Neural cell (in vitro differentiated cells): ENCODE measurements around the gene TOP2B. TPM values are rescaled to one million over a fixed set of nuclear protein-coding genes. Genes with fewer than 3 reads are reported as not detected.
A peak's percentile ranks its signal among the peaks of the same experiment; 100 is the strongest.

Experiments used
- H2AFZ ChIP-seq: fragments of 200-600, 300-800 bp; sonication (generic), shearing (Covaris generic); 2 replicates; pipeline ENCODE4 v1.6.0; 2014; ENCODE audit warnings: low read depth, mild to moderate bottlenecking, antibody characterized with exemption, low read length, moderate library complexity
- H3F3A ChIP-seq: fragments of 200-600 bp; shearing (Covaris generic); 2 replicates; pipeline ENCODE4 v1.6.1; 2016; ENCODE audit warnings: mild to moderate bottlenecking, moderate library complexity, mixed read lengths, antibody characterized with exemption, low read length; ENCODE audit not compliant: insufficient read depth, poor library complexity, severe bottlenecking
- H3K27ac ChIP-seq: fragments of 200-600, 300-800 bp; sonication (generic), shearing (Covaris generic); 2 replicates; pipeline ENCODE4 v1.5.1; 2014; ENCODE audit warnings: mild to moderate bottlenecking, low read length, moderate library complexity
- H3K27me3 ChIP-seq: fragments of 300-800, 200-600 bp; sonication (generic), shearing (Covaris generic); 2 replicates; pipeline ENCODE4 v1.6.0; 2014; ENCODE audit warnings: mild to moderate bottlenecking, low read depth, low read length, moderate library complexity; ENCODE audit not compliant: insufficient read depth
- H3K36me3 ChIP-seq: fragments of 300-800, 200-600 bp; sonication (generic), shearing (Covaris generic); 2 replicates; pipeline ENCODE4 v1.5.1; 2014; ENCODE audit warnings: mild to moderate bottlenecking, antibody characterized with exemption, low read length, moderate library complexity; ENCODE audit not compliant: insufficient read depth
- H3K4me2 ChIP-seq: fragments of 300-800, 200-600 bp; sonication (generic), shearing (Covaris generic); 2 replicates; pipeline ENCODE4 v1.6.0; 2014; ENCODE audit warnings: mild to moderate bottlenecking, low read length
- H3K4me3 ChIP-seq: fragments of 300-800, 200-600 bp; sonication (generic), shearing (Covaris generic); 2 replicates; pipeline ENCODE4 v1.5.1; 2014; ENCODE audit warnings: mild to moderate bottlenecking, low read length, moderate library complexity
- H3K79me2 ChIP-seq: fragments of 200-600 bp; shearing (Covaris generic); replicated peaks from 2 replicates; pipeline ENCODE4 v1.6.0; 2014; ENCODE audit warnings: mild to moderate bottlenecking, low read length, moderate library complexity; ENCODE audit not compliant: insufficient read depth
- H3K9ac ChIP-seq: fragments of 300-800, 200-600 bp; sonication (generic), shearing (Covaris generic); 2 replicates; pipeline ENCODE4 v1.6.1; 2016; ENCODE audit warnings: mild to moderate bottlenecking, low read length, mixed read lengths
- H3K9me2 ChIP-seq: fragments of 200-600 bp; shearing (Covaris generic); 2 replicates; pipeline ENCODE4 v1.6.1; 2016; ENCODE audit warnings: mild to moderate bottlenecking, low read length, mixed read lengths; ENCODE audit not compliant: insufficient read depth
- H3K9me3 ChIP-seq: fragments of 200-600, 300-800 bp; sonication (generic), shearing (Covaris generic); 2 replicates; pipeline ENCODE4 v1.6.1; 2016; ENCODE audit warnings: mild to moderate bottlenecking, mixed run types, low read length, moderate library complexity, mixed read lengths
- H4K20me1 ChIP-seq: fragments of 200-600 bp; shearing (Covaris generic); 2 replicates; pipeline ENCODE4 v1.6.1; 2016; ENCODE audit warnings: mild to moderate bottlenecking, mixed run types; ENCODE audit not compliant: insufficient read depth
- CTCF ChIP-seq: fragments of 450-650 bp; IDR thresholded peaks from 2 replicates; pipeline ENCODE4 v1.5.1; 2014; ENCODE audit warnings: antibody characterized with exemption, mild to moderate bottlenecking, moderate library complexity; ENCODE audit not compliant: poor library complexity, severe bottlenecking
- EP300 ChIP-seq: fragments of 450-650 bp; conservative IDR thresholded peaks from 2 replicates; pipeline ENCODE4 v1.6.1; 2014; ENCODE audit warnings: antibody characterized with exemption, mild to moderate bottlenecking, moderate library complexity; ENCODE audit not compliant: poor library complexity, severe bottlenecking
- EZH2 ChIP-seq: fragments of 200-600, 300-800 bp; shearing (Covaris generic), sonication (generic); IDR thresholded peaks from 2 replicates; pipeline ENCODE4 v1.6.1; 2014; ENCODE audit warnings: antibody characterized with exemption, low read length, borderline replicate concordance, mild to moderate bottlenecking; ENCODE audit not compliant: insufficient read depth, poor library complexity, severe bottlenecking
- MXI1 ChIP-seq: fragments of 450-650 bp; conservative IDR thresholded peaks from 2 replicates; pipeline ENCODE4 v1.6.1; 2014; ENCODE audit warnings: antibody characterized with exemption, mild to moderate bottlenecking; ENCODE audit not compliant: poor library complexity, severe bottlenecking
- POLR2AphosphoS5 ChIP-seq: IDR thresholded peaks from 2 replicates; pipeline ENCODE4 v1.6.1; 2012
- RAD21 ChIP-seq: fragments of 450-650 bp; conservative IDR thresholded peaks from 2 replicates; pipeline ENCODE4 v1.6.1; 2014; ENCODE audit warnings: antibody characterized with exemption, mild to moderate bottlenecking, moderate library complexity
- REST ChIP-seq: IDR thresholded peaks from 2 replicates; pipeline ENCODE4 v1.6.1; 2012; ENCODE audit warnings: borderline replicate concordance
- SMC3 ChIP-seq: fragments of 450-650 bp; conservative IDR thresholded peaks from 2 replicates; pipeline ENCODE4 v1.6.1; 2014; ENCODE audit warnings: antibody characterized with exemption, mild to moderate bottlenecking, moderate library complexity; ENCODE audit not compliant: poor library complexity
- TAF1 ChIP-seq: IDR thresholded peaks from 2 replicates; pipeline ENCODE4 v1.6.1; 2012; ENCODE audit warnings: low read depth
- polyA plus RNA-seq: library from polyadenylated mRNA; depleted of rRNA; stranded (reverse); fragments of >200 nt; gene quantifications from 2 replicates; pipeline ENCODE4 v1.2.3, GENCODE V29; 2014
- small RNA-seq, 3 experiments: library from RNA; depleted of rRNA; stranded (forward); fragments of <200 nt; gene quantifications; one replicate each; pipeline ENCODE3, GENCODE V24; 2012

The TOP2B gene
- polyA plus RNA-seq, 1 donor from 2014 or later = 440 TPM

GRCh38 chr3:25552251-25552650 is 112.5 kb downstream of the TOP2B start:
- Histone ChIP-seq H3K36me3 (no peaks in the 10 kb centered on the region), H3K79me2 (no peaks in the 10 kb centered on the region), H2AFZ (no peak overlapping the region), H3K27ac (no peak overlapping the region), H3K27me3 (no peaks in the 10 kb centered on the region), H3K4me3 (no peak overlapping the region), H3F3A (no peaks in the 10 kb centered on the region), H3K9ac (no peak overlapping the region), H3K9me3 (no peaks in the 10 kb centered on the region), H4K20me1 (no peaks in the 10 kb centered on the region), H3K4me2 (no peak overlapping the region), H3K9me2 (no peaks in the 10 kb centered on the region)
- TF ChIP-seq TAF1 = no peak
- TF ChIP-seq MXI1 = no peak
- TF ChIP-seq EP300 = no peak

GRCh38 chr3:25548836-25549235 is 115.9 kb downstream of the TOP2B start:
- Histone ChIP-seq H3K27me3 (no peaks in the 10 kb centered on the region), H3K4me3 (no peak overlapping the region), H3K9me3 (no peaks in the 10 kb centered on the region), H4K20me1 (no peaks in the 10 kb centered on the region), H3F3A (no peaks in the 10 kb centered on the region), H3K4me2 (no peak overlapping the region), H3K9ac (no peak overlapping the region), H3K79me2 (no peaks in the 10 kb centered on the region), H3K9me2 (no peaks in the 10 kb centered on the region), H3K27ac (no peak overlapping the region), H2AFZ (no peak overlapping the region), H3K36me3 (no peaks in the 10 kb centered on the region)
- TF ChIP-seq EZH2 (no peak), MXI1 (no peak)

- Histone ChIP-seq H2AFZ (no peak overlapping the region), H3K9me3 (peaks cover 5% of the 10 kb centered on the region), H3K27ac (no peak overlapping the region), H4K20me1 (no peaks in the 10 kb centered on the region), H3K4me3 (no peak overlapping the region), H3K27me3 (no peaks in the 10 kb centered on the region), H3F3A (no peaks in the 10 kb centered on the region), H3K9ac (no peak overlapping the region), H3K36me3 (no peaks in the 10 kb centered on the region), H3K4me2 (no peak overlapping the region), H3K9me2 (no peaks in the 10 kb centered on the region), H3K79me2 (no peaks in the 10 kb centered on the region)
- no peak for TF ChIP-seq EZH2
- TF ChIP-seq MXI1 = no peak
- TF ChIP-seq REST = no peak
- TF ChIP-seq TAF1 = no peak
- peak; percentile 15 for TF ChIP-seq EP300
- no peak for TF ChIP-seq SMC3
- no peak for TF ChIP-seq CTCF
- peak; percentile 41 for TF ChIP-seq POLR2AphosphoS5
- no peak for TF ChIP-seq RAD21
These were observed 116.6 kb downstream of the TOP2B start for GRCh38 chr3:25547943-25548674.

Small RNA genes within 50 kb of the gene (small RNA-seq; reads per million reads assigned to genes)
- gene CRIP1P2 = 0 reads per million in 3 experiments
- 0 reads per million in 3 experiments for gene RF01161
- 0 reads per million in 3 experiments for gene RF02271

Other genes with a start within 250 kb of the TOP2B start
- gene RARB, start 236.6 kb downstream of the TOP2B start, polyA plus RNA-seq = 10.3 and 13.2 TPM in 2 replicates
- 19.9 and 22.0 TPM in 2 replicates for gene NGLY1, start 118.5 kb upstream of the TOP2B start, polyA plus RNA-seq
- gene OXSM, start 125.2 kb upstream of the TOP2B start, polyA plus RNA-seq = 6.7 and 11.9 TPM in 2 replicates